ENCODE results near the gene SERPINE1.
"Not testable (repeated sequence)": the region's sequence is repeated elsewhere in the genome, so short reads cannot be mapped to it uniquely, and the experiment has no call there.

SERPINE1 gene

GRCh38 chr7:101103701-101104100 is 23.2 kb upstream of the SERPINE1 start:
- not testable (repeated sequence) for DNase-seq

GRCh38 chr7:101104193-101104713 is 22.7 kb upstream of the SERPINE1 start:
- no peak for DNase-seq

DNA sequence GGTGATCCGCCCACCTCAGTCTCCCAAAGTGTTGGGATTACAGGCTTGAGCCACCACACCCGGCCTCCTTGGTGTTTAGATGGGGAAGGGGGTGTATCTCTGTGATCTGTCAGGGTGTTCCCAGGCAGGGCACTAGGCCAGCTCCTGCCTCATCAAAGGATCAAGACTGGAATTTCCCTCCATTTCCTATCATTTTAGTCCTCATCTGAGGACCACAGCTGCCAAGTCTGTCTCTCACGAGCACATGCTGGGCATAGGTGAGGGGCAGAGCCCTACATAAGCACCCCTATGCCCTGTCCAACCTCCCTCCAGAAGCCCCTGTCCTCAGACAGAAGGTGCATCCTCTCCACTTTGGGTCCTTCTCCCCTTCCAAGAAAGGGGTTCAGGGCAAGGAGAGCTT is 22.1 kb upstream of the SERPINE1 start:
- DNase-seq, result no peak

DNA sequence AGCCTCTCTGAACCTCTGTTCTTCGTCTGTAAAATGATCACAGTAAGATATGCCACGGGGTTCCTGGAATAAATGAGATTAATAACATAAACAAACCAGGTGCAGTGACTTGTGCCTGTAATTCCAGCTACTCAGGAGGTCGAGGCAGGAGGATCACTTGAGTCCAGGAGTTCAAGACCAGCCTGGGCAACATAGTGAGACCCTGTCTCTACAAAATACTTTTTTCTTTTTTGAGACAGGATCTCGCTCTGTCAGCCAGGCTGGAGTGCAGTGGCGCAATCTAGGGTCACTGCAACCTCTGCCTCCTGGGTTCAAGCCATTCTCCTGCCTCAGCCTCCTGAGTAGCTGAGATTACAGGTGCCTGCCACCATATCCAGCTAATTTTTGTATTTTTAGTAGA is 21.7 kb upstream of the SERPINE1 start:
- DNase-seq, result not testable (repeated sequence)

- DNase-seq, result no peak
Observed at GRCh38 chr7:101106386-101106785, 20.5 kb upstream of the SERPINE1 start.

- DNase-seq, result peak; percentile 69
Observed at GRCh38 chr7:101108330-101108857, 18.5 kb upstream of the SERPINE1 start.

DNA sequence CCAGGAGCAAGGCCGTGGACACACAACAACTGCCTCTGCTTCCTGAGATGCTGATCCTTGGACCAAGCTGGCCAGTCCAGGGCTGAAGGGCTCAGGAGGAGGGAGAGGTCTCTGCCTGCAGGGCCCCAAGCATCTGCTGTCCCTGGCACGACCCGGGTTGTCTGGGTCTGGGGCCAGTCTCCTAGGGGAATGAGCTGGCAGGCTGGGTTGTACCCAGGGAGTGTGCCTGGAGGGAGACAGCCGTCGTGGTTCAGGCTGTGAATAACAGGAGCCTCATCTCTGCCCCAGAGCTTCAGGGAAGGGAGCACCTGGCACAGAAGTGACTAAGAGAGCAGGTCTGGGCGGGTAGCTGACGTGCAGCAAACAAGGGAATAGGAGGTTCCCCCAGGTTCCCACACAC is 17.9 kb upstream of the SERPINE1 start:
- DNase-seq, result no peak

- DNase-seq, result no peak
Observed at GRCh38 chr7:101109368-101109767, 17.5 kb upstream of the SERPINE1 start.

- no peak for DNase-seq
Observed at GRCh38 chr7:101111261-101111660, 15.6 kb upstream of the SERPINE1 start.

DNA sequence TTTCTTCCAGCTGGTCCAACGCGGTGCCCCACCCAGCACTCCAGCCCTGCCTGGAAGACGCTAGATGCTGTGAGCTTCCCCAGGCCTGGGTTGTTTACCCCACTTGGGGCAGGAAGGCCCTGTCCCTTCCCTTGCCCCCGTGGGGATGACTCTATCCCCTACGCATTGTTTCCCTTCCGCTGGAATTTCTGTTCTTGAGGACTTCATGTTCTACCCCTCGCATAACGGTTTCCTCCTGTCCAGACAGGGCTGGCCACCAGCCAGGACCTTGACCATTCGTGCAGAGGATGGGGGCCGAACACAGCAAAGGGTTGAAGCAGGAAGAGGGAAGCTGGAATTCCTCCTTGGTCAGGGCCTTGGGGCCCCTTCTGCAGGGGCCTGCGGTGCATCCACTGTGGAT is 14.7 kb upstream of the SERPINE1 start:
- no peak for DNase-seq

GRCh38 chr7:101113140-101113539 is 13.8 kb upstream of the SERPINE1 start:
- DNase-seq, result not testable (repeated sequence)

- no peak for DNase-seq
Observed at GRCh38 chr7:101113836-101114235, 13.1 kb upstream of the SERPINE1 start.

GRCh38 chr7:101114492-101114891 is 12.4 kb upstream of the SERPINE1 start:
- no peak for DNase-seq

- no peak for DNase-seq
Observed at GRCh38 chr7:101115215-101115614, 11.7 kb upstream of the SERPINE1 start.

DNA sequence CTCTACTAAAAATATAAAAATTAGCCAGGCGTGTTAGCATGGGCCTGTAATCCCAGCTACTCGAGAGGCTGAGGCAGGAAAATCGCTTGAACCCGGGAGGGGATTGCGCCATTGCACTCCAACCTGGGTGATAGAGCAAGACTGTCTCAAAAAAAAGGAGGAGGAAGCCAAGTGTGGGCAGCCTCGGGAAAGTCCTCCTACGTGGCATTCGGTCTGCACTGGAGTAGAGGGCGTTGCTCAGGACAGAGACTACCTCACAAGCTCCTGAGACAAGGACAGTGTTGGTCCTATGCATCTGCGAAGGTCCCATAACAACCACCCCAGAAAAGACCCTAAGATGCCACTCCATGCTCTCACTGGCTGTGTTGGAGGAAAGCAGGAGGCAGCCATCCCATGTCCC is 10.0 kb upstream of the SERPINE1 start:
- no peak for DNase-seq

GRCh38 chr7:101118856-101119255 is 8.0 kb upstream of the SERPINE1 start:
- DNase-seq, result no peak

DNA sequence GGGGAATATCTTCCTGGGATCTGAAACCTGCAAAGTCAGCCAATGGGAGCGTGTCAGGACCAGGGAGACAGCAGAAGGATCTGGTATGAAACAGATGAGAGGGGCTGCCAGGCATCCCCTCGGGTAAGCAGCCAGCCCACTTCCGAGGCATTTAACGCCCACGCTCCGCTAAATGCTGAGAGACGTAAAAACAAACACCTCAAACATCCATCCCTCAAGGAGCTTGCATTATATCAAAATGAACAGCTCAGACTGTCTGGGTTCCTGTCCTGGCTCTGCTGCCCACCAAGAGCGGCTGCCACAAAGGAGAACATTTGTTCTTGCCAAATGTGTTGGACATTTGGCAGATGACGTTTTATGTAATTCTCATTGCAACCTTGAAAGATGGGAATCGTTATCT is 7.0 kb upstream of the SERPINE1 start:
- no peak for DNase-seq

- DNase-seq, result no peak
Observed at GRCh38 chr7:101120315-101120714, 6.6 kb upstream of the SERPINE1 start.

DNA sequence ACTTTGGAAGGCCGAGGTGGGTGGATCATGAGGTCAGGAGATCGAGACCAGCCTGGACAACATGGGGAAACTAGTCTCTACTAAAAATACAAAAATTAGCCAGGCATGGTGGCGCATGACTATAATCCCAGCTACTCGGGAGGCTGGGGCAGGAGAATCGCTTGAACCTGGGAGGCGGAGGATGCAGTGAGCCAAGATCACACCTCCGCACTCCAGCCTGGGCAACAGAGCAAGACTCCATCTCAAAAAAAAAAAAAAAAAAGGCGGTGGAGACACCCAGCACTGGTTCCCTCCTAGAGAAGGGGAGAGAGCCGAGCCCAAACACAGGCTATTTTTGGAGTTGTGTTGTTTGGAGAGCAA is 5.3 kb upstream of the SERPINE1 start:
- DNase-seq, result not testable (repeated sequence)

- DNase-seq, result peak; percentile 96
Observed at GRCh38 chr7:101121991-101122932, 4.6 kb upstream of the SERPINE1 start.

- no peak for DNase-seq
Observed at GRCh38 chr7:101122933-101123702, 3.8 kb upstream of the SERPINE1 start.

GRCh38 chr7:101123703-101124068 is 3.2 kb upstream of the SERPINE1 start:
- no peak for DNase-seq

DNA sequence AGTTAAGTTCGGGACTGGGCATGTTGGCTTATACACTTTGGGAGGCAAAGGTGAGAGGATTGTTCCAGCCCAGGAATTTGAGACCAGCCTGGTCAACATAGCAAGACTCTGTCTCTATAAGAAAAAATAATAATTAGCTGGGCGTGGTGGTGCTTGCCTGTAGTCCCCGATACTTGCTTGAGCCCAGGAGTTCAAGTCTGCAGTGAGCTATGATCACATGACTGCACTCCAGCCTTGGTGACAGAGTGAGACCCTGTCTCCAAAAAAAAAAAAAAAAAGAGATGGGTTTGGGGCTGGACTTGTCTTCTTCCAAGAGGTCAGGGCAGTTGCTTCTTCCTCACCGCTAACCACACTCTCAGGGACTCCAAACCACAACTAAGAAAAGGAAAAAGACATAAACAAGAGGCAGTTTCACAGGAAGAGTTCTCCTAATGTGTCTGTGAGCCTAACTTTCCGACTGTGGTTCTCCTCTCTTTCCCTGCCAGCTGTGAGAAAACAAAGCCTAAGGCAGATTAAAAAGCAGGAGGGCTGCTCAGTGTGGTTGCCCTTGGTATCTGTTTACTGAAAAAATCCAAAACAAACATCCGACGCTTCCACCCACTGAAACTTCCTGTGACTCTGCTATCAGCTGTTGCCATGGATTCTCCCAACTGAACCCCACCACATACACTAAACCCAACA is 2.4 kb upstream of the SERPINE1 start:
- DNase-seq, result peak; percentile 62

All from femur (tissue), 1 donor.